Psoas muscle (tissue), 8 donors: Measurements from ENCODE around the gene TXLNG. TPM values are rescaled to one million over a fixed set of nuclear protein-coding genes. Genes with fewer than 3 reads are reported as not detected.
A peak's percentile ranks its signal among the peaks of the same experiment; 100 is the strongest.
"Not testable (repeated sequence)": the region's sequence is repeated elsewhere in the genome, so short reads cannot be mapped to it uniquely, and the experiment has no call there.

ENCODE experiments used
- ATAC-seq, 4 donors: fragments of 200-7000 bp; cut with Tn5 transposase; one replicate each; pipeline ENCODE4 v1.9.1; 2020; ENCODE audit warnings: moderate library complexity in 3 of 4, mild to moderate bottlenecking in 2 of 4
- DNase-seq, 2 donors: peaks; one replicate each; pipeline ENCODE4 v3.0.0-alpha.2; 2020
- H3K27ac ChIP-seq: fragments of 200-600 bp; one replicate; pipeline ENCODE4 v1.8.0; 2022
- H3K27me3 ChIP-seq, 3 donors: fragments of 200-600 bp in 1 of 3; one replicate each; pipeline versions ENCODE4 v1.6.1 to v1.8.0; 2013 to 2022; ENCODE audit warnings: low read length in 2 of 3, mild to moderate bottlenecking in 2 of 3, moderate library complexity in 1 of 3; ENCODE audit not compliant: insufficient read depth in 3 of 3
- H3K36me3 ChIP-seq, 2 donors: fragments of 200-600 bp in 1 of 2; one replicate each; pipeline versions ENCODE4 v1.6.1 to v1.8.0; 2013 to 2022; ENCODE audit warnings: low read depth in 1 of 2, mild to moderate bottlenecking in 1 of 2, moderate library complexity in 1 of 2; ENCODE audit not compliant: insufficient read depth in 1 of 2
- H3K4me1 ChIP-seq: fragments of 200-600 bp; one replicate; pipeline ENCODE4 v1.8.0; 2022
- H3K4me3 ChIP-seq: fragments of 200-600 bp; one replicate; pipeline ENCODE4 v1.8.0; 2022; ENCODE audit warnings: mild to moderate bottlenecking
- H3K9me3 ChIP-seq: fragments of 200-600 bp; one replicate; pipeline ENCODE4 v1.8.0; 2022
- WGBS, 3 donors: extraction: QIAGEN DNeasy Blood & Tissue Kit; methylation state at CpG; one replicate each; pipeline versions ENCODE4 v1.1.6 to v1.1.7; 2013; 5-methylcytosine and 5-hydroxymethylcytosine counted together
- intact Hi-C, 2 donors: fragments of 100-400 bp; cut with DNase I; formaldehyde crosslinking; loops; one replicate each; pipeline versions ENCODE4 v1.11.0 to v1.14.2; 2022
- polyA plus RNA-seq, 3 donors: library from polyadenylated mRNA; stranded (reverse); fragments of 200-250 nt; gene quantifications; one replicate each; pipeline ENCODE4 v1.2.3, GENCODE V29; 2013
- total RNA-seq, 4 donors: library from RNA; stranded (reverse); fragmentation: NEBNext Ultra II Directional in 2 of 4; extraction: Animal tissue kit (Norgen Biotek cat#: 25700) in 2 of 4; gene quantifications; one replicate each; pipeline versions ENCODE4 v1.2.1 to v1.2.4, GENCODE V29; 2021 to 2023
- TF ChIP-seq, protein P1 (sequence below): fragments of 200-600 bp; IDR thresholded peaks from one replicate; pipeline ENCODE4 v1.8.0; 2022; ENCODE audit warnings: antibody characterized with exemption
- donor health status: healthy with polysubstance abuse.
- donor health status: DM: no; HTN: no; CAD: no; lungs with moderate emphysema.
- donor health status: Bipolar disorder and iron deficiency.
- donor health status: healthy.
- donor health status: DM: yes; HTN: yes; CAD: no.
- donor health status: DM: no; HTN: no; CAD: no.
- donor health status: DM: no; HTN: no; CAD: no.
- donor health status: DM: yes; HTN: yes; CAD: no.

The TXLNG gene
- total and polyA plus RNA-seq, 7 donors = 5.6 to 10.1 (median 8.1) TPM

DNA sequence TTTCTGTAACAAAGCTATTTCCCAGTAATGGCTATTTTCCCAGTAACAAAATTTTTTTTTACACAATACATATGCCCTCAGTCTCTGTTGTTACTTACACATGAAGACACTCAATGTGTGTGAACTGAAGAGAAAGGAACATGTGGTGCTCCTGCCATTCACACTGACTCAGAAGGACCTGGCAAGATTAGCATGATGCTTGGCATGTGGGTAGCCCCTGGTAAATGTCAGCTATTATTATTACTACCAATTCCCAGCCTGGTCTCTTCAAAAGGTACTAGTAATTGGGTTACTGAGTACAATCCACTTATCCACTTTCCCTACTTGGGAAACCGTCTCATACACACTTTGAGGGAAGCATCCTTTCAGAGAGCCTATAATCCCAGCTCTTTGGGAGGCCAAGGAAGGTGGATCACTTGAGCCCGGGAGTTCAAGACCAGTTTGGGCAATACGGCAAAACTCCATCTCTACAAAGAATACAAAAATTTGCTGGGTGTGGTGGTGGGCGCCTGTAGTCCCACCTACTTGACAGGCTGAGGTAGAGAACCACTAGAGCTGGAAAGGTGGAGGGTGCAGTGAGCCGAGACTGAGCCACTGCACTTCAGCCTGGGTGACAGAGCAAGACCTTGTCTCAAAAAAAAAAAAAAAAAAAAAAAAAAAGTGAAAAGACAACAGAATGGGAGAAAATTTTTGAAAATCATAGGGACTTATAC lies 69.3 kb downstream of the TXLNG start:
- 96 to 98% (median 98%) methylated on average over 5 of the region's 5 CpGs for WGBS, 3 donors
- Histone ChIP-seq H3K4me3 (no peak overlapping the region), H3K36me3 (peaks cover 0 to 84% of the 10 kb centered on the region in 2 donors), H3K27me3 (no peaks in the 10 kb centered on the region), H3K27ac (no peak overlapping the region), H3K4me1 (no peaks in the 10 kb centered on the region), H3K9me3 (no peaks in the 10 kb centered on the region)
- intact Hi-C loops = no loop called here
- peak in 2 of 4 donors; percentile 50 to 76 for ATAC-seq
- DNase-seq = no peak
- TF ChIP-seq, protein P1, sequence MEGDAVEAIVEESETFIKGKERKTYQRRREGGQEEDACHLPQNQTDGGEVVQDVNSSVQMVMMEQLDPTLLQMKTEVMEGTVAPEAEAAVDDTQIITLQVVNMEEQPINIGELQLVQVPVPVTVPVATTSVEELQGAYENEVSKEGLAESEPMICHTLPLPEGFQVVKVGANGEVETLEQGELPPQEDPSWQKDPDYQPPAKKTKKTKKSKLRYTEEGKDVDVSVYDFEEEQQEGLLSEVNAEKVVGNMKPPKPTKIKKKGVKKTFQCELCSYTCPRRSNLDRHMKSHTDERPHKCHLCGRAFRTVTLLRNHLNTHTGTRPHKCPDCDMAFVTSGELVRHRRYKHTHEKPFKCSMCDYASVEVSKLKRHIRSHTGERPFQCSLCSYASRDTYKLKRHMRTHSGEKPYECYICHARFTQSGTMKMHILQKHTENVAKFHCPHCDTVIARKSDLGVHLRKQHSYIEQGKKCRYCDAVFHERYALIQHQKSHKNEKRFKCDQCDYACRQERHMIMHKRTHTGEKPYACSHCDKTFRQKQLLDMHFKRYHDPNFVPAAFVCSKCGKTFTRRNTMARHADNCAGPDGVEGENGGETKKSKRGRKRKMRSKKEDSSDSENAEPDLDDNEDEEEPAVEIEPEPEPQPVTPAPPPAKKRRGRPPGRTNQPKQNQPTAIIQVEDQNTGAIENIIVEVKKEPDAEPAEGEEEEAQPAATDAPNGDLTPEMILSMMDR = no peak

DNA sequence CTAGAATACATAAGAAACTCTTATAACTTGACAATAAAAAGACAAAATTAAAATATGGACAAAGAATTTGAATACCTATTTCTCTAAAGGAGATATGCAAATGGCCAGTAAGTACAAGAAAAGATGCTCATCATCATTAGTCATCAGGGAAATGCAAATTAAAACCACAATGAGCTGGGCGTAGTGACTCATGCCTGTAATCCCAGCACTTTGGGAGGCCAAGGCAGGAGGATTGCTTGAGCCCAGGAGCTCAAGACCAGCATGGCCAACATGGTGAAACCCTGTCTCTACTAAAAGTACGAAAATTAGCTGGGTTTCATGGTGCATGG lies 69.8 kb downstream of the TXLNG start:
- H3K4me3 ChIP-seq, H3K4me1 ChIP-seq, DNase-seq, H3K9me3 ChIP-seq, H3K27me3 ChIP-seq, H3K27ac ChIP-seq, intact Hi-C loops: not testable (repeated sequence)
- WGBS, 3 donors = 81 to 89% (median 87%) methylated on average over 2 of the region's 2 CpGs
- peak in 1 of 4 donors; percentile 39 for ATAC-seq
- peaks cover 0 to 84% of the 10 kb centered on the region in 2 donors for H3K36me3 ChIP-seq

DNA sequence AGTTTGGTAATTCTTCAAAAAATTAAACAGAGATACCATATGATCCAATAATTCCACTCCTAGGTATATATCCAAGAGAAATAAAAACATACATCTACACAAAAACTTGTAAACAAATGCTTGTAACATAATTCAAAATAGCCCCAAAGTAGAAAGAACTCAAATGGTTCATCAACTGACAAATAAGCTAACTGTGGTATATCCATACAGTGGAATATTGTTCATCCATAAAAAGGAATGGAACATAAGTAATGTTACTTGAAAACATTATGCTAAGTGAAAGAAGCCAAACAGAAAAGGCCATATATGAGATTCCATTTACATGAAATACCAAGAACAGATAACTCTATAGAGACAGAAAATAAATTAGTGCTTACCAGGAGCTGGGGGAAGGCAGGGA lies 70.5 kb downstream of the TXLNG start:
- Histone ChIP-seq H3K4me3 (no peak overlapping the region), H3K36me3 (peaks cover 0 to 84% of the 10 kb centered on the region in 2 donors), H3K4me1 (no peaks in the 10 kb centered on the region), H3K27ac (no peak overlapping the region), H3K27me3 (no peaks in the 10 kb centered on the region), H3K9me3 (no peaks in the 10 kb centered on the region)
- intact Hi-C loops = no loop called here
- ATAC-seq (no peak), DNase-seq (no peak)
- TF ChIP-seq, protein P1 = no peak

DNA sequence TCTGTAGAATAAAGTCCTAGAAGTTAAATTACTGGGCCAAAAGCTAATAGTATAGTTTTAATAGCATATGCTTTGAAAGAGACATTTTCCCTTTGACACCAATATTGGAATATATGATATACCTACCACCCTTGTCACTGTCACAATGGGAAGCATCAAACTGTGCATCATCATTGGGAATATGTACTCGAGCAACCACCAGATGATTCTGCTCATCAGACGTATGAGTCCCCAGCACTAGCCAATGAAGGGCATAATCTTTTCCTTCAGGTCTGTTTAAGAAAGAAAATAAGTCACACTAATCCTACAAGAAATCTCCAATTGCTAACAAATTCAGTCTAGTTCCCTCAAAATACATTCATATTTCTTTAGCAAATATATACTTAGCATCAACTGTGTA lies 76.6 kb downstream of the TXLNG start:
- Histone ChIP-seq H3K27ac (no peak overlapping the region), H3K4me3 (no peak overlapping the region), H3K9me3 (no peaks in the 10 kb centered on the region), H3K27me3 (no peaks in the 10 kb centered on the region), H3K36me3 (peaks cover 0 to 45% of the 10 kb centered on the region in 2 donors), H3K4me1 (no peaks in the 10 kb centered on the region)
- TF ChIP-seq, protein P1 = no peak
- no peak for ATAC-seq
- no peak for DNase-seq
- intact Hi-C loops = loop anchor here (10.0 kb wide), 1 partner anchor 138 kb away; no protein-coding TSS in a partner anchor
- 72 to 88% (median 87%) methylated on average over 2 of the region's 2 CpGs for WGBS, 3 donors

DNA sequence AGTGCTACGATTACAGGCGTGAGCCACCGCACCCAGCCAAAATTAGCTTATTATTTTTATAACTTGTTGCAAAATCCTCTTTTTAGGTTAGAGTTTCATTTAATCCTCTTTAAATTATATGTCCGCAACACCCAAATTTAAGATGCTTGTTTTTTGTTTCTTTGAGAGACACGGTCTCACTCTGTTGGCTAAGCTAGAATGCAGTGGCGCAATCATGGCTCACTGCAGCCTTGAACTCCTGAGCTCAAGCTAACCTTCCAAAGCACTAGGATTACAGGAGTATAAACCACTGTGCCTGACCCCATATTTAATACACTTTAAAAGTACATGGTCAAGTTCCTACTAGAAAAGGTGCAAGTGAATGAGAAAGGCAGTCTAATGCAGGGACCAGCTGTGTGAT lies 81.7 kb downstream of the TXLNG start:
- Histone ChIP-seq H3K9me3 (no peaks in the 10 kb centered on the region), H3K27ac (no peak overlapping the region), H3K4me1 (peaks cover 15% of the 10 kb centered on the region), H3K4me3 (peak overlapping the region; percentile 79), H3K36me3 (peaks cover 0 to 5% of the 10 kb centered on the region in 2 donors), H3K27me3 (no peaks in the 10 kb centered on the region)
- intact Hi-C loops = loop anchor here (10.0 kb wide), 1 partner anchor 143 kb away; no protein-coding TSS in a partner anchor
- no peak for ATAC-seq
- TF ChIP-seq, protein P1 = no peak
- 89 to 99% (median 96%) methylated on average over 6 of the region's 6 CpGs for WGBS, 3 donors
- DNase-seq = no peak
